ENCODE results near the gene LSM4.

- no peak for TF ChIP-seq CTCF (conservative IDR thresholded peaks at IDR 0.05 in 1 of 2, IDR thresholded peaks at IDR 0.05 in 1 of 2; ENCODE audit: low read depth in 1 of 2, low read length in 2 of 2)
- TF ChIP-seq EZH2 (IDR thresholded peaks at IDR 0.05; ENCODE audit: low read length, missing control alignments): no peak
Measured at GRCh38 chr19:18289471-18290301, 33.2 kb downstream of the LSM4 start.

All from fibroblast of lung (primary cell).